Psoas muscle (tissue), 8 donors: ENCODE results near the gene GNAI3. TPM values are rescaled to one million over a fixed set of nuclear protein-coding genes. Genes with fewer than 3 reads are reported as not detected.

Source experiments
- ATAC-seq, 4 donors: fragments of 200-7000 bp; cut with Tn5 transposase; one replicate each; pipeline ENCODE4 v1.9.1; 2020; ENCODE audit warnings: moderate library complexity in 3 of 4, mild to moderate bottlenecking in 2 of 4
- DNase-seq, 2 donors: peaks; one replicate each; pipeline ENCODE4 v3.0.0-alpha.2; 2020
- H3K27ac ChIP-seq: fragments of 200-600 bp; one replicate; pipeline ENCODE4 v1.8.0; 2022
- H3K27me3 ChIP-seq, 3 donors: fragments of 200-600 bp in 1 of 3; one replicate each; pipeline versions ENCODE4 v1.6.1 to v1.8.0; 2013 to 2022; ENCODE audit warnings: low read length in 2 of 3, mild to moderate bottlenecking in 2 of 3, moderate library complexity in 1 of 3; ENCODE audit not compliant: insufficient read depth in 3 of 3
- H3K36me3 ChIP-seq, 2 donors: fragments of 200-600 bp in 1 of 2; one replicate each; pipeline versions ENCODE4 v1.6.1 to v1.8.0; 2013 to 2022; ENCODE audit warnings: low read depth in 1 of 2, mild to moderate bottlenecking in 1 of 2, moderate library complexity in 1 of 2; ENCODE audit not compliant: insufficient read depth in 1 of 2
- H3K4me1 ChIP-seq: fragments of 200-600 bp; one replicate; pipeline ENCODE4 v1.8.0; 2022
- H3K4me3 ChIP-seq: fragments of 200-600 bp; one replicate; pipeline ENCODE4 v1.8.0; 2022; ENCODE audit warnings: mild to moderate bottlenecking
- H3K9me3 ChIP-seq: fragments of 200-600 bp; one replicate; pipeline ENCODE4 v1.8.0; 2022
- CTCF ChIP-seq: fragments of 200-600 bp; IDR thresholded peaks from one replicate; pipeline ENCODE4 v1.8.0; 2022; ENCODE audit warnings: antibody characterized with exemption
- WGBS, 3 donors: extraction: QIAGEN DNeasy Blood & Tissue Kit; methylation state at CpG; one replicate each; pipeline versions ENCODE4 v1.1.6 to v1.1.7; 2013; 5-methylcytosine and 5-hydroxymethylcytosine counted together
- intact Hi-C, 2 donors: fragments of 100-400 bp; cut with DNase I; formaldehyde crosslinking; loops; one replicate each; pipeline versions ENCODE4 v1.11.0 to v1.14.2; 2022
- polyA plus RNA-seq, 3 donors: library from polyadenylated mRNA; stranded (reverse); fragments of 200-250 nt; gene quantifications; one replicate each; pipeline ENCODE4 v1.2.3, GENCODE V29; 2013
- total RNA-seq, 4 donors: library from RNA; stranded (reverse); fragmentation: NEBNext Ultra II Directional in 2 of 4; extraction: Animal tissue kit (Norgen Biotek cat#: 25700) in 2 of 4; gene quantifications; one replicate each; pipeline versions ENCODE4 v1.2.1 to v1.2.4, GENCODE V29; 2021 to 2023
- donor health status: healthy with polysubstance abuse.
- donor health status: DM: no; HTN: no; CAD: no; lungs with moderate emphysema.
- donor health status: Bipolar disorder and iron deficiency.
- donor health status: healthy.
- donor health status: DM: yes; HTN: yes; CAD: no.
- donor health status: DM: no; HTN: no; CAD: no.
- donor health status: DM: no; HTN: no; CAD: no.
- donor health status: DM: yes; HTN: yes; CAD: no.

The GNAI3 gene
- total and polyA plus RNA-seq, 7 donors: 0.96 to 2.9 (median 1.7) TPM

- H3K9me3 ChIP-seq: no peaks in the 10 kb centered on the region
- WGBS, 3 donors: 96 to 98% (median 98%) methylated on average over 20 to 21 of the region's 21 CpGs
- intact Hi-C loops: no loop called here
- no peak overlapping the region for H3K27ac ChIP-seq
- peaks cover 0 to 38% of the 10 kb centered on the region in 2 donors for H3K36me3 ChIP-seq
- DNase-seq (no peak), ATAC-seq (no peak)
- H3K27me3 ChIP-seq: peaks cover 0 to 1% (median 0%) of the 10 kb centered on the region in 3 donors
- no peaks in the 10 kb centered on the region for H3K4me1 ChIP-seq
- H3K4me3 ChIP-seq: no peak overlapping the region
- TF ChIP-seq CTCF: no peak
These were observed 78.4 kb downstream of the GNAI3 start for GRCh38 chr1:109626682-109627408.

- TF ChIP-seq CTCF: no peak
- H3K27ac ChIP-seq: no peak overlapping the region
- H3K9me3 ChIP-seq: no peaks in the 10 kb centered on the region
- peaks cover 0 to 1% (median 0%) of the 10 kb centered on the region in 3 donors for H3K27me3 ChIP-seq
- no peak overlapping the region for H3K4me3 ChIP-seq
- intact Hi-C loops: no loop called here
- no peaks in the 10 kb centered on the region for H3K4me1 ChIP-seq
- 89 to 93% (median 92%) methylated on average over 23 of the region's 23 CpGs for WGBS, 3 donors
- peaks cover 0 to 38% of the 10 kb centered on the region in 2 donors for H3K36me3 ChIP-seq
- ATAC-seq: no peak
- no peak for DNase-seq
These were observed 79.4 kb downstream of the GNAI3 start for GRCh38 chr1:109627692-109628399.

- WGBS, 3 donors: 89 to 94% (median 92%) methylated on average over 21 to 23 of the region's 23 CpGs
- H3K4me1 ChIP-seq: no peaks in the 10 kb centered on the region
- peaks cover 0 to 1% (median 0%) of the 10 kb centered on the region in 3 donors for H3K27me3 ChIP-seq
- no peak overlapping the region for H3K4me3 ChIP-seq
- no peak for DNase-seq
- peaks cover 0 to 38% of the 10 kb centered on the region in 2 donors for H3K36me3 ChIP-seq
- H3K9me3 ChIP-seq: no peaks in the 10 kb centered on the region
- intact Hi-C loops: no loop called here
- TF ChIP-seq CTCF: no peak
- ATAC-seq: no peak
- H3K27ac ChIP-seq: no peak overlapping the region
These were observed 80.3 kb downstream of the GNAI3 start for GRCh38 chr1:109628540-109629321.

- no peak overlapping the region for H3K27ac ChIP-seq
- peaks cover 0 to 38% of the 10 kb centered on the region in 2 donors for H3K36me3 ChIP-seq
- TF ChIP-seq CTCF: no peak
- no peak for ATAC-seq
- no peaks in the 10 kb centered on the region for H3K9me3 ChIP-seq
- no peak overlapping the region for H3K4me3 ChIP-seq
- H3K27me3 ChIP-seq: no peaks in the 10 kb centered on the region
- intact Hi-C loops: loop anchor here in 1 of 2 donors (5.0 kb wide), 1 partner anchor 82 kb away; the partner anchor contains the start of gene GNAI3
- no peak for DNase-seq
- 89 to 94% (median 94%) methylated on average over 10 of the region's 10 CpGs for WGBS, 3 donors
- H3K4me1 ChIP-seq: no peaks in the 10 kb centered on the region
These were observed 81.1 kb downstream of the GNAI3 start for GRCh38 chr1:109629372-109630030.
